Measurements from ENCODE around the gene RAD51B.

GRCh38 chr14:68251769-68252100, 432.2 kb downstream of the RAD51B start:
- TF ChIP-seq CTCF (IDR thresholded peaks at IDR 0.05) (no peak), POLR2AphosphoS5 (IDR thresholded peaks at IDR 0.05; ENCODE audit: low read depth, low read length) (no peak)
